Hepatocyte (in vitro differentiated cells): ENCODE results near the gene EPHA4.

Source experiments
- EZH2 ChIP-seq: fragments of 200-600 bp; sonication (generic); IDR thresholded peaks from 2 replicates; pipeline ENCODE4 v1.6.1; 2016; ENCODE audit warnings: antibody characterized with exemption, mild to moderate bottlenecking, borderline replicate concordance
- EZH2phosphoT487 ChIP-seq: fragments of 200-600 bp; sonication (generic); IDR thresholded peaks from one replicate; pipeline ENCODE4 v1.6.1; 2018; ENCODE audit warnings: antibody characterized with exemption, mild to moderate bottlenecking, low read depth, moderate library complexity; ENCODE audit not compliant: unreplicated experiment, severe bottlenecking
- TF ChIP-seq, protein P1 (sequence below): fragments of 200-600 bp; sonication (generic); IDR thresholded peaks from 2 replicates; pipeline ENCODE4 v1.5.1; 2016; ENCODE audit warnings: antibody characterized with exemption, mild to moderate bottlenecking; ENCODE audit not compliant: poor library complexity

DNA sequence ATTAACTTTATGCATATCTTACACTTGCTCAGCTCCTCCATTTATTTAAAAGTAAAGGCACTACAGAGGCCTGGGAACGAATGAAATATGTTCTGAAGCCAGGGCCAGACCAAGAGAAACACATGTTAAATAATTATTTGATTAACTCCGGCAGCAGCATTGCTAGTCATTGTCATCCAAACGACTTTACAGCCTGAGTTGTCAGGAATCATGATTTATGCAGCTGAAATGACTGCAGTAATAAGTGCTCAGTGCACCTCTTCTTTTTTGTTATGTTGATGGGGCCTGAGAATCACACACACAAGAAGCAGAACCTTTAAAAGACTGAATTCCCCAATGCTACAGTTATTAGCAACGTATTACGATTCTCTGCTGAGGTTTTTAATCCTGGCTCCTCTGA, 58.9 kb downstream of the EPHA4 start:
- TF ChIP-seq, protein P1, sequence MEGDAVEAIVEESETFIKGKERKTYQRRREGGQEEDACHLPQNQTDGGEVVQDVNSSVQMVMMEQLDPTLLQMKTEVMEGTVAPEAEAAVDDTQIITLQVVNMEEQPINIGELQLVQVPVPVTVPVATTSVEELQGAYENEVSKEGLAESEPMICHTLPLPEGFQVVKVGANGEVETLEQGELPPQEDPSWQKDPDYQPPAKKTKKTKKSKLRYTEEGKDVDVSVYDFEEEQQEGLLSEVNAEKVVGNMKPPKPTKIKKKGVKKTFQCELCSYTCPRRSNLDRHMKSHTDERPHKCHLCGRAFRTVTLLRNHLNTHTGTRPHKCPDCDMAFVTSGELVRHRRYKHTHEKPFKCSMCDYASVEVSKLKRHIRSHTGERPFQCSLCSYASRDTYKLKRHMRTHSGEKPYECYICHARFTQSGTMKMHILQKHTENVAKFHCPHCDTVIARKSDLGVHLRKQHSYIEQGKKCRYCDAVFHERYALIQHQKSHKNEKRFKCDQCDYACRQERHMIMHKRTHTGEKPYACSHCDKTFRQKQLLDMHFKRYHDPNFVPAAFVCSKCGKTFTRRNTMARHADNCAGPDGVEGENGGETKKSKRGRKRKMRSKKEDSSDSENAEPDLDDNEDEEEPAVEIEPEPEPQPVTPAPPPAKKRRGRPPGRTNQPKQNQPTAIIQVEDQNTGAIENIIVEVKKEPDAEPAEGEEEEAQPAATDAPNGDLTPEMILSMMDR: no peak
- TF ChIP-seq EZH2phosphoT487: no peak
- TF ChIP-seq EZH2: no peak
